ACC112 (cell line): ENCODE data around the gene YTHDF1.

ENCODE experiments used
- H2AFZ ChIP-seq: fragments of 200-600 bp; sonication (generic); one replicate; pipeline ENCODE4 v1.6.0; 2017; ENCODE audit warnings: antibody characterized with exemption, low read length; ENCODE audit not compliant: unreplicated experiment
- H3K27ac ChIP-seq: fragments of 200-600 bp; sonication (generic); 2 replicates; pipeline ENCODE4 v1.5.1; 2014; ENCODE audit warnings: low read depth, mild to moderate bottlenecking, antibody characterized with exemption, low read length, moderate library complexity
- H3K27me3 ChIP-seq: fragments of 200-600 bp; sonication (generic); 2 replicates; pipeline ENCODE4 v1.6.1; 2014; ENCODE audit warnings: mild to moderate bottlenecking, antibody characterized with exemption, low read length, moderate library complexity, mixed read lengths; ENCODE audit not compliant: insufficient read depth
- H3K36me3 ChIP-seq: fragments of 200-600 bp; sonication (generic); 2 replicates; pipeline ENCODE4 v1.6.1; 2016; ENCODE audit warnings: mild to moderate bottlenecking, antibody characterized with exemption, low read length, moderate library complexity, mixed read lengths; ENCODE audit not compliant: insufficient read depth
- H3K4me1 ChIP-seq: fragments of 200-600 bp; sonication (generic); one replicate; pipeline ENCODE4 v1.6.1; 2016; ENCODE audit warnings: low read length, mixed read lengths; ENCODE audit not compliant: insufficient read depth, unreplicated experiment, control insufficient read depth
- H3K4me3 ChIP-seq: fragments of 200-600 bp; sonication (generic); 2 replicates; pipeline ENCODE4 v1.5.1; 2014; ENCODE audit warnings: mild to moderate bottlenecking, low read depth, low read length
- H3K79me2 ChIP-seq: fragments of 200-600 bp; sonication (generic); one replicate; pipeline ENCODE4 v1.6.0; 2016; ENCODE audit warnings: low read length; ENCODE audit not compliant: control insufficient read depth, unreplicated experiment, insufficient read depth

YTHDF1 gene

DNA sequence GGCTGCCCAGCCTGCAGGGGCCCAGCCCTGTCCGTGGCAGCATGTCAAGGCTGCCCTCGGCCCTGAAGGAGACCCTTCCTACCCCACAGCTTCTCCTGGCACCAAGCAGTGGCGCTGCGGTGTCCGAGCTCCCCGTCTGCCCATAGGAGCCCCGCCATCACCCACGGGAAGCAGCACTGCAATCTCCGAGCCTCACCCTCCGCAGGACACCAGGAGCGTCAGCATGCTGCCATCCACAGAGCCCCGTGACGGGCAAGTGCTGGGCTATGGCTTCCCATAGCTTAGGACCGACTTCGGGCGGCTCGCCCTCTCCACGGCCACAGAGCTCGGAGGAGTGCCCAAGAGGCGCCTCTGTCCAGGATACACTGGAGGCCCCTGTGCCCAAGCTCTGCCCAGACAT lies 25.1 kb downstream of the YTHDF1 start:
- H3K79me2 ChIP-seq: no peaks in the 10 kb centered on the region

DNA sequence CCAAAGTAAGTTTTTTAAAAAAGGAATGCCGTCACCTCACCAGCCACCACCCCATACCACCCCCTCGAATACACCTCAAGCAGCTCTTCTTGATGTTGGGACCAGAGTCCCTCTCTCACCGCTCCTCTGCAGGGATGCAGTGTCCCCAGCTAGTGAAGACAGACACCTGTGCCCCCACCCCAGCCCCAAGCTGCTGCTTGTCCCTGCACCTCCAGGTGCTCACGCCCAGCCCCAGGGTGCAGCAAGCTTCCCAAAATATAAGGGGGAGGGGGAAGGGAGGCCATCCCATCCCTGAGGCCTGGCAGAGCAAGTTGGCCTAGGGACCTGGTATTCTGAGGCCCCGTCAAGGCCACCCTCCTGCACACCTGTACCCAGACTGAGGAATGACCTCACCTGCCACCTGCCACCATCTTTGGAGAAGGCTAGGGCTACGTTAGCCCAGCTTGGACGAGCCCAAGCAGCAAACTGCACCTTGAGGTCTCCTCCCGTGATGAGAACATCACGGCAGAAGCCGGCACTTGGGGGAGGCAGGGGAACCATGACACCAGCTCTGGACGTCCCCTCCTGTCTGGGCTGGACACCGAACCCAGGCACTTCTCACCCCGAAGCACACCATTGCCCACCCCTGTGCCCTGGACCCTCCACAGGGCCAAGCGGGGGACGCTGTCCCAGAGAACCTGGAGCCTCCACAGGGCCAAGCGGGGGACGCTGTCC lies 25.9 kb downstream of the YTHDF1 start:
- H3K4me1 ChIP-seq: no peaks in the 10 kb centered on the region

More for the DNA sequence above, 25.1 kb downstream of the YTHDF1 start:
- peaks cover 3% of the 10 kb centered on the region; the same call in 1 of the 2 replicates for H3K36me3 ChIP-seq
- no peaks in the 10 kb centered on the region for H3K27me3 ChIP-seq
- no peaks in the 10 kb centered on the region for H3K4me1 ChIP-seq
- H2AFZ ChIP-seq: no peak overlapping the region
- H3K27ac ChIP-seq: no peak overlapping the region
- H3K4me3 ChIP-seq: no peak overlapping the region

DNA sequence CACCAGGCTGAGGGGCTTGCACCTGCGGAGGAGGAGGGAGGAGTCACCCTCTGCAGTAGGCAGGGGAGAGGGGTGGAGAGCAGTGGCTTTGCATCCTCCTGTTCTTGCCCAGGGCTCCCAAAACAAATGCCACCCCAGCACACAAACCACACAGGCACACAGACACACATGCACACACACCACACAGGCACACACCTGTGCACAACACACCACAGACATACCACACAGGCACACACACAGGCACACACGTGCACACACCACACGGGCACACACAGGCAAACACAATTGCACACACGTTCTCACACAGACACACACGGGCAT lies 26.6 kb downstream of the YTHDF1 start:
- Histone ChIP-seq H3K4me3 (no peak overlapping the region), H3K27me3 (no peaks in the 10 kb centered on the region), H3K4me1 (no peaks in the 10 kb centered on the region), H2AFZ (no peak overlapping the region), H3K79me2 (no peaks in the 10 kb centered on the region), H3K36me3 (no peaks in the 10 kb centered on the region), H3K27ac (no peak overlapping the region)

More for the DNA sequence above, 25.9 kb downstream of the YTHDF1 start:
- Histone ChIP-seq H3K27ac (no peak overlapping the region), H3K79me2 (no peaks in the 10 kb centered on the region), H3K4me3 (no peak overlapping the region), H3K27me3 (no peaks in the 10 kb centered on the region), H2AFZ (no peak overlapping the region), H3K36me3 (no peaks in the 10 kb centered on the region)

DNA sequence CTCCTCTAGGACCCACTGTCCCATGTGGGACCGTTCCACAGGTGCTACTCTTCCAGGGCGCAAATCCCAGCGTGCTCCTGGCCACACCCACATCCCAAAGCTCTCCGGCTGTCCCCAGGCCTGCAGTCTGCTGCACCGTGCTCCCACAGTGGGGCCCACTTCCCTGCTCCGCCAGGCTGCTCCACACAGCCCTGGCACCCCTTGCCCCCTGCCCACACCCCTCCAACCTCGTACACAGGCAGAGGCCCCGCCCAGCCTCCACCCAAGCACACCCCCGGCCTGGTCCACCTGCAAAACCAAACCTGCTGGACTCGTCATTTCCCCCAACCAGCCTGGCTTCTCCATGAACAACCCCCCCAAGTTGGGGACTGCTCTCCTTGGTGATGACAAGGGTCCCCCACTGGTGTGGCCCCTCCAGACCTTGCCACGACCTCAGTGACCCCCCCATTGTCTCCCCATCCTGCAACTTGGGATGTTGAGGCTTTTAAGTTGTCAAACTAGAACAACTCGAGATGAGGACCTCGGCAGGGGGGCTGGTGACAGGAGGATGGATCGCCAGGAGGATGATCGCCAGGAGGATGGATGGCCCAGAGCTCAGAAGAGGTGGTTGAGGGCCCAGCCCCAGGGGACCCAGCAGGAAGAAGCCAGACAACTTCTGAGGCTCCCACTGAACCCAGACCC lies 27.1 kb downstream of the YTHDF1 start:
- no peaks in the 10 kb centered on the region for H3K27me3 ChIP-seq
- no peak overlapping the region for H3K4me3 ChIP-seq
- H3K27ac ChIP-seq: no peak overlapping the region
- H3K4me1 ChIP-seq: no peaks in the 10 kb centered on the region
- H3K79me2 ChIP-seq: no peaks in the 10 kb centered on the region
- no peaks in the 10 kb centered on the region for H3K36me3 ChIP-seq
- no peak overlapping the region for H2AFZ ChIP-seq

DNA sequence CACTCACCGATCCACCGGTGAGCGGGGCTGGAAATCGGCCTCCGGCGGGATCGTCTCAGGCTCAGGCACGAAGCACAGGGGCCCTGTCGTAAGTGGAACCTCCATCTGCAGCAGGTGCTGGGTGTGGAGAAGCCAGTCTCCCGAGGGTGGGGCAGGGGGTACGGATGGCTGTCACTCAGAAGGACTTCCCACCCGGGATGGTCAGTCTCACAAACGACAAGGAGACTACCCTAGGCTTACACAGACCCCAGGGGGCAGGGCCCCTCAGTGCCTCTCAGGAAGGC lies 27.8 kb downstream of the YTHDF1 start:
- Histone ChIP-seq H3K27me3 (no peaks in the 10 kb centered on the region), H3K4me3 (no peak overlapping the region), H3K27ac (no peak overlapping the region), H2AFZ (no peak overlapping the region), H3K4me1 (no peaks in the 10 kb centered on the region), H3K36me3 (no peaks in the 10 kb centered on the region), H3K79me2 (no peaks in the 10 kb centered on the region)

DNA sequence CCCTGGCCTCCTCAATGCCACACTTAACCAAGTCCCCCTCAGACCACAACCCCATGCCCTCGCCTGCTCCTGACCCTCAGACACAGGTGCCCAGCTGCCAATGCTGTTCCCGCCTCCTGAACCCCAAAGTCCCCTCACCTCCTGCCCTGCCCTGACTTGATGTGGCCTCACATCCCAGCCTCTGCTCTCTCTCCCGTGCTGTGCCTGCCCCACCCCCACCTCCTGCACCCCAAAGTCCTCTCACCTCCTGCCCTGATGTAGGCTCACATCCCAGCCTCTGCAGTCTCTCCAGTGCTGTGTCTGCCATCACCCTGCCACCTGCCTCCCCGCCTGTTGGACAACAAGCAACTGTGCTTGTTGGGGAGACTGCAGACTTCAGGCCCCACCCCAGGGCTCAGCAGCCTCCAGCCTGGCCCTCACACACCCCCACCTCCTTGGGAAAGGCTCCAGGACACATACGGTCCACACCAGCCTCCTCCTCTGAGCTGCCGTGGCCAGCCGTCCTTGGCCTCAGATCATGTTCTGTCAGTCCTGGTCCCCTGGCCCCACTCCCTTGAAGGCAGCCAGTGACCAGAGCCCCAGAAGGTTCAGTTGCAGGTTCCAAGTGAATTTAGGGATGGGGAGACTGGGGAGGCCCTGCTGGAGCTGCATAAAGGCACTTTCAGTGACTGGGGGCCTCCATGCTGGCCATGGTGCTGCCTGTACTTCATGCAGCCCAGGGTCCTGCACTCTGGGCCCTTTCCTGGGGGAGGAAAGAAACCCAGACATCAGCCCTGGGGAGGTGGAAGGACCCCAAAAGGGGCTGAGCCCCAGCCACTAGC lies 28.4 kb downstream of the YTHDF1 start:
- no peak overlapping the region for H3K27ac ChIP-seq
- no peaks in the 10 kb centered on the region for H3K79me2 ChIP-seq
- no peaks in the 10 kb centered on the region for H3K36me3 ChIP-seq
- no peak overlapping the region for H2AFZ ChIP-seq
- no peaks in the 10 kb centered on the region for H3K4me1 ChIP-seq
- peaks cover 2% of the 10 kb centered on the region; the same call in 1 of the 2 replicates for H3K27me3 ChIP-seq
- no peak overlapping the region for H3K4me3 ChIP-seq

DNA sequence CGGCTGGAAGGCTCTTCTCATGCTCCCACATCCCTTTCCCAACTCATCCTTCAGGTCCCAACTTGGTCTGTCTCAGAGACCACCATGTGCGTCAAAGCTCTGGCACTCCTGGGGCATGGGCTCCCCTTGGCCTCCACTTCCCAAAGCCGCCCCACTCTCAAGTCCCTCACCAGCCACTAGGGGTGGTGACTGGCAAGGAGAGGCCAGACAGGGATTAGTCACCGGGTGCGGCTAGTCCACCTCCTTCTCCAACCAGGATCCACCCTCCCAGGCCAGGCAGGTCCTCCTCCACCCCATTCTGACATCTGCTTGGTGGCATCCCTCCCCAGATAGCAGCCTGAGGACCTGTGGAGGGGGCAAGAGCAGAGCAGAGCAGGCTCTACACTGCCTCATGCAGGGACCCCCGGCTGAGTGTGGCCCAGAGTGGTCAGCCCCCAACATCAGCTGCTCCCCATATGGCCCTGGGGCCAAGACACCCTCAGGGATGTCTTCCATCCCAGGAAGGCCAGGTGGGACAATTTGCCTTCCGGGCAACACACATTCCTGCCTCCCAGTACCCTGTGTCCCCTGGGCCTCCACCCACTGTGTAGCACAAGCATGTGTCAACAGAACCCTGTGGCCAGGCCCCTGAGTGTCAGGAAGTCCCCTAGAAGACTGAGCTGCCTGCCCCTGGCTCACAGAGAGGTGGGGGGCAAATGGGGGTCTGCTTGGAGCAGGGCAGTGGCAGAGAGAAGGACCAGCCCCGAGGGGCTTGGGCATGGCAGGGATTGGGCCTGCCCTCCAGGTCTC lies 29.2 kb downstream of the YTHDF1 start:
- Histone ChIP-seq H3K79me2 (no peaks in the 10 kb centered on the region), H3K4me1 (no peaks in the 10 kb centered on the region), H3K27ac (no peak overlapping the region), H3K27me3 (peaks cover 4% of the 10 kb centered on the region; the same call in 1 of the 2 replicates), H2AFZ (no peak overlapping the region), H3K36me3 (no peaks in the 10 kb centered on the region), H3K4me3 (no peak overlapping the region)

DNA sequence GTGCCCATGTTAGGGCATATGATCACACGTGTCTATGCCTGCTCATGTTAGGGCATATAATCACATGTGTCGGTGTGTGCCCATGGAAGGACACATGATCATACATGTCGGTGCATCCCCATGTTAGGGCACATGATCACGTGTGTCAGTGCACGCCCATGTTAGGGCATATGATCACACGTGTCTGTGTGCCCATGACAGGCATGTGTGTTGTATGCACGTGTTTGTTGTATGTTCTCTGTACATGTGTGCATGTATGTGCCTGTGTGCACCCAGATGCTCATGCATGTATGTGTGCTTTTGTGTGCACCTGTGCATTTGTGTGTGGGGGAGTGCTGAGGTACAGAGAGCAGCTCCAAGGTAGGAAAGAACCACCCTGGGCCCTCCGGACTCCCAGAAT lies 29.8 kb downstream of the YTHDF1 start:
- no peak overlapping the region for H3K4me3 ChIP-seq
- peaks cover 9% of the 10 kb centered on the region; the same call in 1 of the 2 replicates for H3K27me3 ChIP-seq
- no peak overlapping the region for H3K27ac ChIP-seq
- H3K36me3 ChIP-seq: no peaks in the 10 kb centered on the region
- H3K4me1 ChIP-seq: no peaks in the 10 kb centered on the region
- no peak overlapping the region for H2AFZ ChIP-seq
- H3K79me2 ChIP-seq: no peaks in the 10 kb centered on the region

DNA sequence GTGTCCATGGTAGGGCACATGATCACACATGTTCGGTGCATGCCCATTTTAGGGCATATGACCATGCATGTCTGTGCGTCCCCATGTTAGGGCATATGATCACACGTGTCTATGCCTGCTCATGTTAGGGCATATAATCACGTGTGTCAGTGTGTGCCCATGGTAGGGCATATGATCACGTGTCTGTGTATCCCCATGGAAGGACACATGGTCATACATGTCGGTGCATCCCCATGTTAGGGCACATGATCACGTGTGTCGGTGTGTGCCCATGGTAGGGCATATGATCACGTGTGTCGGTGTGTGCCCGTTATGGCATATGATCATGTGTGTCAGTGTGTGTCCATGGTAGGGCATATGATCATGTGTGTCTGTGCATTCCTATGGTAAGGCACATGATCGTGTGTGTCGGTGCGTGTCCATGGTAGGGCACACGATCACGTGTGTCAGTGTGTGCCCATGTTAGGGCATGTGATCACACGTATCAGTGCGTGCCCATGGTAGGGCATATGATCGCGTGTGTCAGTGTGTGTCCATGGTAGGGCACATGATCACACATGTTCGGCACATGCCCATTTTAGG lies 30.6 kb downstream of the YTHDF1 start:
- H2AFZ ChIP-seq: no peak overlapping the region
- H3K36me3 ChIP-seq: no peaks in the 10 kb centered on the region
- H3K4me3 ChIP-seq: no peak overlapping the region
- H3K79me2 ChIP-seq: no peaks in the 10 kb centered on the region
- H3K27ac ChIP-seq: no peak overlapping the region
- H3K4me1 ChIP-seq: no peaks in the 10 kb centered on the region
- H3K27me3 ChIP-seq: peaks cover 16% of the 10 kb centered on the region

DNA sequence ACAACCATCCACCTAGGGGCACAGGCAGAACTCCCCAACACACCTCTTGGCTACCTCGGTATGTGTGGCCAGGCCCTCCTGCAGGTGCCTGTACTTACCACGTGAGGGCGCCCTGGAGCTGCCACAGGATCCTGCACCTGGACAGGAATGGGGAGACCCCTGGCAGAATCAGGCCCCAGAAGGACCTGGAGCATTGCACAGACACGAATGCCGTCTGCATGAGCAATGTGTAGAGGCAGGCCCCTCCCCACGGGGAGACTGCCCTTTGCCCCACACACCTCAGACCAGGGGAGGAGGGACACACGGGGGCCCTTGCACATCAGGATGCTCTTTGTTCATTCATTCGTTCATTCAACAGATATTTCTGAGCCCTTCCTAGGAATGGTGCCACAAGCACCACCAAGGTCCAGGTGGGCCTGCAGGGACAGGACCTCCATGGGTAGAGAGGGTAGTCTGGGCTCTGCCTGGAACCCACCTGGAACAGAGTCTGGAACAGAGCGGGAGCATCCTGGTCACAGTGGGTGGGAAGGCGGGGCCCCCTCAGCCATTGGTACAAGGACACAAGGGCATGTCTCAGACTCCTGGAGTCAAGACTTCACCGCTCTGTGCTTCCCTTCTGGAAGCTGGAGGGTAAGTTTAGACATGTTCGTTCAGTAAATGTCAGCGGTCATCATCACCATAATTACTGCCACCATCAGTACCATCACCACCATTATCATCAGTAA lies 32.3 kb downstream of the YTHDF1 start:
- Histone ChIP-seq H3K79me2 (no peaks in the 10 kb centered on the region), H2AFZ (no peak overlapping the region), H3K36me3 (no peaks in the 10 kb centered on the region), H3K4me1 (no peaks in the 10 kb centered on the region), H3K27ac (no peak overlapping the region), H3K4me3 (no peak overlapping the region), H3K27me3 (peaks cover 32% of the 10 kb centered on the region)
